G401.6 (cell line): ENCODE measurements around the gene ARID5B.

Source experiments
- FAIRE-seq: peaks from 2 replicates; lab custom pipeline; 2012; peaks lifted over from hg19 to GRCh38; lab: Jason Lieb, UNC

The ARID5B gene

DNA sequence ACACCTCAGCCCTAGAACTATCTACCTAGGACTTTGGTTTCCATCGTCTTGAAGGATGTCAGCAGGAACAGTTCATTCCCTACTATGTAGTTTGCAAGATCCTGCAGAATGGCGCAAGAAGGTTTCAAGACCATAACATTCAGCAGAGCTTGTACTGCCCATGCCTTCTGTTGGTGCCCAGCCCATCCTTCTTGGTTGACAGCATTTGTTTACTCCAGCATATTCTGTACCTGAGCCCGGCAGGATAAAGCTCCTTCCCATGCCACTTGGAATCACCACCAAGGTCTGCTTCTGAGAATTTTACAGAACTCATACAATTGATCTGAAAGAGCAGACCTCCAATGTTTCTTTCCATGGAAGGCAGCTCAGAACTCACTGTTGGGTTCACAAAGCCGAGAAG, 150.8 kb downstream of the ARID5B start:
- no peak for FAIRE-seq

GRCh38 chr10:62053860-62054259, 152.4 kb downstream of the ARID5B start:
- no peak for FAIRE-seq

DNA sequence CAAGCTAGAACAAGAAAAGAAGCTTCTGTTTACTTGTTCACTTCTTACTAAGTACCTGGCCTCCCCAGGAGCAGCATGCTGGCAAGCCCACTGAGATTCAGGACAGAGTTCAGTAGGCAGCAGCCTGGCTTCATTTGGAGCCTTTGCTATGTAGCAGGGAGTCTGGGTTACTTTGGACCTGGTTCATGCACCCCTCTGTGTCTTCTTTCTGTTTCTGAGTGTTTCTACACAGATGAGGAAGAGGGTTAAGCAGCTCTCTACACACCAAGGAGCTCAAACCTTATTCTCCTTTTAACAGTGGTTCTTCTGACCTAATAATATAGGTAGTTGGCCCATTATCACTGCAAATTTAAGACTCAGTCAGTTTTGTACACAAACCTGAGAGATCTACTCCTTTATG, 152.9 kb downstream of the ARID5B start:
- FAIRE-seq: no peak

DNA sequence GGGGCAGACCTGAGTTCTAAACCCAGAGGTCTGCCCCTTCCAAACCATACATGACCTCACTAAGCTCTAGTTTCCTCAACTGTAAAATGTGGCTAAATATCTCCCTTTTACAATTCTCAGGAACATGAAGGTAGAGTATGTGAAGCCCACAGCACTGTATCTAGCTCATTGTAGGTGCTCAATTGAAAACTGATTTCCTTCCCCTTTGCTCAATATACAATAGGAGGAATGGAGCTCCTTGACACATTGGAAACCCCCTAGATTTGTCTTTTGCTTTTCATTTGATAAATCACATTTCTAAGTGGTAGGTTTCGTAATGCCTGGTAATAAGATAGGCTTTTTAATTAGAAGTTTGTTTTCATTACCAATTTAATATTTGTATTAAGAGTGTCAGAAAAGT, 153.3 kb downstream of the ARID5B start:
- no peak for FAIRE-seq

GRCh38 chr10:62056219-62056618, 154.7 kb downstream of the ARID5B start:
- FAIRE-seq: no peak

- no peak for FAIRE-seq
These were observed 155.2 kb downstream of the ARID5B start for GRCh38 chr10:62056698-62057097.

GRCh38 chr10:62057359-62057758, 155.9 kb downstream of the ARID5B start:
- no peak for FAIRE-seq

GRCh38 chr10:62057850-62058249, 156.4 kb downstream of the ARID5B start:
- no peak for FAIRE-seq

DNA sequence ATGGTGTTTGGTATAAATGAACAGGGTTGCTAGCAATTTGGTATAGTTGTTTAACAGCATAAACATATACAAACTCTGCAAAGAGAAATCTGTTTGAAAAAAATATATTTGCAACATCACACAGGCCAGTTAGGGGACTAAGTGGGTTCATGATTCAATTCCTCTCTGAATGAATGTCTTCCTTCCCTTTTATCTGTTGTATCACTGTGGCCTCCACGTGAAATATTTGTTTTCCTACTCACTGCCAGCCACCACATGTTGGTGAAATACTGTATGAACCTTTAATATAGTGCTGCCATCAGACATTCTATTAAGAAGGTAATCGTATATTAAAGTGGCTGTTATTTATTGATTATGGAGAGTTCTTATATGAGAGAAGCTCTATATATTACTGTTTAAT, 157.0 kb downstream of the ARID5B start:
- FAIRE-seq: no peak

DNA sequence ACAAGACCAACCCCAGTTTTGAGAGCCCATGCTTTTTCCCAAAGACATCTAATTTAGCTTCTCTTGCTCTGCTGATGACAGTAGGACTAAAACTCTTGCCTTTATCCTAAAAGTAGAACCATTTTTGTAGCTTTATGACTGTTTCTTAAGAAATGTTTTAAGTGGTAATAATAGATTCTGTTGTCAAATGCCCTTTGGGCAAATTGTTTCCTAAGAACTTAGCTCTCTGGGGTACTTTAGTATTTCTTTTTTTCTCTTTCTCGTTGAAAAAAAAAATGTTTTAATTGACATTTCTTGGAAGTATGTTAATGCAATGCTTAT, 157.4 kb downstream of the ARID5B start:
- FAIRE-seq: no peak

DNA sequence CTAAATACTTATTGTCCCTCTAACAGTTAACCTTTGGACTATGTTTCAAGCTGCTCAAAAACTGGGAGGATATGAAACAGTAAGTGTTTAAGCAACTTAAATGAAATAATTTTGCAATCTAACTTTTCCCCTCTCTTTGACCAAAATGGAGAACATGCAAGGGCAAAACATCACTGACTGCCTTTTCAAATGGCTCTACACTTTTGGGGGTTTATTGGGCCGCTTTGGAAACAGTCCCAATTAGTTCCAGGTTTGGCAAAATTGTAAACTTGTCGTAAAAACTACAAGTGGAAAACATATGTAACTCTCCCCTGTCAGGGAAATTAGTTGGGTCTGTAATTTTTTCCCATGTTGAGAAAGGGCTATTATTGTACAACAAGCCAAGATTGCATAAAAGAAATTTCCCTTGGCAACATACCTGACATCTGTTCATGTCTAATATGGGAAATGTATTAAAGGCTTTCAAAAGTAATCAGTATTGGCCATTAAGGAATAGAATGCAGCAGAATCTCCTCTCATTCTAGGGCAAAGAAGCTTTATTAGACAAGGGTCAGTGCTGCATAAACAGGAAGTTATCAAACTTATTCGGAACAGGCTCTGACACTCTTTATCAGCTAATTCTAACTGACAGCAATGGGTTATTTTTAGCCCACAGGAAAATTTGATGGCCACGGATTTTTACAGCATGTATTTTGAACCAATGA, 157.9 kb downstream of the ARID5B start:
- no peak for FAIRE-seq

- no peak for FAIRE-seq
These were observed 160.5 kb downstream of the ARID5B start for GRCh38 chr10:62062028-62062427.

- no peak for FAIRE-seq
These were observed 161.4 kb downstream of the ARID5B start for GRCh38 chr10:62062752-62063512.

DNA sequence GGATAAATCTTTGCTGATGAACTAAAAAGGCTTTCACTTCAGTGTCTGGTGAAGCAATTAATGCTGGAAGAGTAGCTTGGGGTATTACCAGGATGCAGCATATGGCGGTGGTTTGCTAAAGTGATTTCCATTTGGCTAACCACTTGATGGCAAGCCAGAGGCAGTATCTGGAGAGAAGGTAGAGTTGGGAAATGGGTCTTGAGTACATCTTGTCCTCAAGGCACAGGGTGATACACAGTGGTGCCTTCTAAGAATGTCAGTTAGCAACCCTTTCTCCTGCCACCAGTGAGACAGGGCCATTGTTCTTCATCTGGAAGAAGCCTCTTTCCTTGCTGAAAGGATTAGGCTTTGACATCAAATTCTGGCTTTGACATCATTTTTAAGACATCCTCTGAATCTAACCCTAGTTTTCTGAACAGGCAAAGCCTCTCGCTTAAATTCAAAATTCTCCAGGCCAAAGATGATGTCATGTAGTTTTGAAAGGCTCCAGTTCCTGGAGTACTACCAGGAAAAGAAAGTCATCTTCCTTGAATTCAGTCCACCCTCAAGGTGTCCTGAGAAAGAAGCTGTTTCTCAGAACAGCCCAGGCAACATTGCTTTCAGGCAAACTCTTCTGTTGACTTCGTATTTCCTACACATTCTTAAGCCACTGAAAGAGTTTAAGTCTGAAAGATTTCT, 162.4 kb downstream of the ARID5B start:
- FAIRE-seq: no peak

GRCh38 chr10:62067560-62067959, 166.1 kb downstream of the ARID5B start:
- no peak for FAIRE-seq

DNA sequence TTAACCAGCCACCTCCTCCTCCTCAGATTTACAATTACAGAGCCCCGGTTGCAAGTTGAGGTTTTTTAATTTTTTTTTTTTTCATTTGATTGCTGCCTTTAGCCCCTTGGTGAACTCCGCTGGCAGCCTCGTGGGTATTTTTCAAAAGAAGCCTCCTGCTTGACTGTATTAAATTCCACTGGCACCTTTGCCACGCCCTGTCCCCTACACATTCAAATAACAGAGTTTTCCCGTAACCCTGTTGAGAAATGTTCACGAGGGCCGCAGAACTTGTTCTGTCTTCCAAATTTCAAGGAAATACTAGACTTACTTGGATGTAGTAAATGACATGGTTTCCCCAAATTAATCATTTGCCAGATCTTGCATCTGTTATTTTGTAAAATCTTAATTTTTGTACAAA, 167.0 kb downstream of the ARID5B start:
- no peak for FAIRE-seq

DNA sequence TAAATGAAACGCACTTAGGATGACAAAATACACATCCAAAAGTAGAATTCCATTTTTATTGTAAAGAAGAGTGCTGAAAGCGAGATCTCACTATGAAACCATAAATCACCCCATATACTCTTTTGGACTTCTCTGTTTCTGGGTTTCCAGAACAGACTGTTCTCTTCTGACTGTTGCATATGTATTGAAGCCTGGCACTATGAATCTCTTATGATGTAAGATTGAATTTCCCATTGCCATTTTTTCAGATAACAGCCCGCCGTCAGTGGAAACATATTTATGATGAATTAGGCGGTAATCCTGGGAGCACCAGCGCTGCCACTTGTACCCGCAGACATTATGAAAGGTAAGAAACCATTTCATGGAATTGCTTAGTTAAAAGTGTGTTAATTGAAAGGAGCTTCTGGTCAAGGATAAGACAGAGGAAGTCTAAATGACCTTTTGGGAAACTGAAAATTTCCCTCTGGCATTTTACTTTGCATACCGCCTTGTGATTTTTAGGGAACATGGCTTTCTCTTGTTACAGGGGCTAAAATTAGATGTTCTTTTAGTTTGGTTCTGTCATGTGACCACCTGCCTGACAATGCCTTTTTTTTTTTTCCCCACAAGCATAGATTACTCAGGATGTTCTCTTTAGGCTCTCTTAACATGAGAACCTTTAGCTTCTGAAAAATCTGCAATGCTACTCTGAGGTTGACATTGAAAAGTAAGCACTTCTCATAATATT, 168.1 kb downstream of the ARID5B start:
- no peak for FAIRE-seq

GRCh38 chr10:62071846-62072281, 170.4 kb downstream of the ARID5B start:
- no peak for FAIRE-seq

GRCh38 chr10:62072901-62073300, 171.4 kb downstream of the ARID5B start:
- FAIRE-seq: no peak

GRCh38 chr10:62073429-62073828, 171.9 kb downstream of the ARID5B start:
- FAIRE-seq: no peak

DNA sequence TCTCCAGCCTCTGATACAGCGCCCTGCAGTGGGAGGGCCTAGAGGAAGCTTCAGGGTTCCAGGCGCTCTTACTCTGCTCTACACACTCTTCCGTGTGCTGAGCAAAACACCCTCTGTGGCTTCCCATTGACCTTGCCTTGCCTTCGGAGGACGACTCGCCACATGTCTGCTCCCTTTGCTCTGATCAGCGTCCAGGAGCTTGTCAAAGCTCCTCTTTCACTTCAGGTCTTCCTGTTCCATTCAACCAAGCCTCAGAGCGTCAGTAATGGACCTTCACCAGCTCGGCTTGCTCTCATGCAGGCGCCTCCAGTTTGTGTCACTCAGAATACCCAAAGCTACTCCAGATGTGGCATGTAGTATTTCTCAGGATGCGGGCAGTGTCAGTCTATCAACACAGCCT, 173.9 kb downstream of the ARID5B start:
- FAIRE-seq: no peak

DNA sequence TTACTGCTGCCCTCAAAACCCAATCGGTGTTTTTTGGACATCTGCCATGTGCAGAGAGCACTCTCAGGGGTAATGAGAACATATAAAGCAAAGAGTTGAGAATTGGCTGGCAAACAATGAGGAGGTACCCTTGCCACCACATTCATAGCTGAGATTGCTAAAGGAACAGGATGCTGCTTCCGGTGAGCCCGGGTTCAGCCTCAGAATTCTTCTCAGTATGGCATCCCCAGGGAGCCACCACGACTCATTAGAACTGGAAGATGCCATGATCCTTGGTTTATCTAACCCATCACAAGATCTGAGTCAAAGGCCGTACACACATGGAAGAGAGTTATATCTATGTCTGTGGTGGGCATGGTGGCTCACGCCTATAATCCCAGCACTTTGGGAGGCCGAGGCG, 174.4 kb downstream of the ARID5B start:
- FAIRE-seq: no peak

GRCh38 chr10:62076891-62077290, 175.4 kb downstream of the ARID5B start:
- FAIRE-seq: no peak
